Erythroblast (primary cell): ENCODE results near the gene CDK18.

Source experiments
- GATA1 ChIP-seq: IDR thresholded peaks from 2 replicates; pipeline ENCODE4 v1.6.1; 2011; ENCODE audit warnings: low read depth, mild to moderate bottlenecking, control low read depth, low read length, moderate library complexity
- POLR2A ChIP-seq: IDR thresholded peaks from 2 replicates; pipeline ENCODE4 v1.6.1; 2011; ENCODE audit warnings: mild to moderate bottlenecking, low read length

GRCh38 chr1:205528446-205528886 is 24.0 kb downstream of the CDK18 start:
- TF ChIP-seq POLR2A = no peak
- no peak for TF ChIP-seq GATA1
